OCI-LY1 (cell line): ENCODE measurements around the gene ARHGDIA.

Experiments
- CTCF ChIP-seq: fragments of 200-600 bp; sonication (generic), shearing (Covaris generic); IDR thresholded peaks from 2 replicates; pipeline ENCODE4 v1.5.1; 2017; ENCODE audit warnings: mild to moderate bottlenecking, antibody characterized with exemption, low read length, moderate library complexity, mixed read lengths
- EZH2 ChIP-seq: fragments of 200-600 bp; sonication (generic), shearing (Covaris generic); IDR thresholded peaks from 2 replicates; pipeline ENCODE4 v1.8.0; 2017; ENCODE audit warnings: borderline replicate concordance, mixed run types, mild to moderate bottlenecking, antibody characterized with exemption, low read length, moderate library complexity, mixed read lengths

GRCh38 chr17:81821147-81821546 is 50.0 kb downstream of the ARHGDIA start:
- TF ChIP-seq CTCF = no peak
- no peak for TF ChIP-seq EZH2
